NCI-H510A treated with DMSO at 0.1 percent for 48 hours (cell line): ENCODE measurements around the gene KCTD2.

Source experiments
- DNase-seq: peaks from one replicate; lab custom pipeline; 2025; lab: John Stamatoyannopoulos, UW

Gene KCTD2

GRCh38 chr17:75099881-75100595 lies 53.0 kb downstream of the KCTD2 start:
- no peak for DNase-seq

GRCh38 chr17:75102385-75102821 lies 55.4 kb downstream of the KCTD2 start:
- no peak for DNase-seq

GRCh38 chr17:75103601-75104554 lies 56.9 kb downstream of the KCTD2 start:
- DNase-seq, result no peak

- peak; percentile 81 for DNase-seq
These were observed 58.4 kb downstream of the KCTD2 start for GRCh38 chr17:75105126-75106080.

- DNase-seq, result no peak
These were observed 61.2 kb downstream of the KCTD2 start for GRCh38 chr17:75108193-75108592.

GRCh38 chr17:75109046-75109406 lies 62.0 kb downstream of the KCTD2 start:
- no peak for DNase-seq

- DNase-seq, result peak; percentile 86
These were observed 62.6 kb downstream of the KCTD2 start, which contains the start of gene ARMC7 for GRCh38 chr17:75109407-75110233. Gene ARMC7, plus strand, starts transcription at chr17:75109969. Its CDS starts 320 bp downstream, at chr17:75110289.

- no peak for DNase-seq
These were observed 63.4 kb downstream of the KCTD2 start for GRCh38 chr17:75110234-75110937.

- no peak for DNase-seq
These were observed 64.8 kb downstream of the KCTD2 start for GRCh38 chr17:75111777-75112335.

- DNase-seq, result peak; percentile 92
These were observed 67.0 kb downstream of the KCTD2 start for GRCh38 chr17:75113798-75114551.

GRCh38 chr17:75114552-75115314 lies 67.7 kb downstream of the KCTD2 start:
- no peak for DNase-seq
